GM12878 (cell line): ENCODE data around the gene OLFM1. TPM values are rescaled to one million over a fixed set of nuclear protein-coding genes. Genes with fewer than 3 reads are reported as not detected.

Source experiments
- ATAC-seq: fragments of 200-7000 bp; cut with Tn5 transposase; 3 replicates; pipeline ENCODE4 v1.9.1; 2020; ENCODE audit warnings: mild to moderate bottlenecking, moderate library complexity
- BruUV-seq: library from RNA; stranded (reverse); fragments of 400-500 nt; replicated peaks from 2 replicates; lab custom pipeline; 2021; lab: Mats Ljungman, UMichigan
- CTCF ChIA-PET: fragments of 300-600 bp; sonication (Branson Sonifier 250); formaldehyde crosslinking; extraction: SDS; loops from one replicate; lab custom pipeline; 2021; ENCODE audit warnings: inconsistent platforms; lab: Yijun Ruan, JAX
- POLR2A ChIA-PET: fragments of 350-600 bp; formaldehyde crosslinking; extraction: SDS; loops from one replicate; lab custom pipeline; 2021; ENCODE audit warnings: inconsistent platforms; lab: Charles Lee
- RAD21 ChIA-PET: fragments of 300-600 bp; sonication (Branson Sonifier 250); formaldehyde crosslinking; loops from one replicate; lab custom pipeline; 2023; ENCODE audit warnings: antibody characterized with exemption; ENCODE audit not compliant: unreplicated experiment; lab: Charles Lee
- SMC1A ChIA-PET: fragments of 300-600 bp; sonication (Branson Sonifier 250); formaldehyde crosslinking; loops from one replicate; lab custom pipeline; 2023; ENCODE audit not compliant: unreplicated experiment, uncharacterized antibody; lab: Charles Lee
- DNase-seq: peaks from one replicate; pipeline ENCODE4 v3.0.0-alpha.2; 2011; ENCODE audit warnings: low read depth, low spot score
- FAIRE-seq: peaks from 3 replicates; lab custom pipeline; 2011; peaks lifted over from hg19 to GRCh38; lab: Jason Lieb, UNC
- H2AFZ ChIP-seq: 2 replicates; pipeline ENCODE4 v1.6.0; 2011; ENCODE audit warnings: low read depth, low read length, control low read depth; ENCODE audit not compliant: control insufficient read depth
- H3K27ac ChIP-seq: 2 replicates; pipeline ENCODE4 v1.5.1; 2011; ENCODE audit warnings: control low read depth; ENCODE audit not compliant: control insufficient read depth, insufficient read depth
- H3K27me3 ChIP-seq, 2 experiments: replicated peaks in 1 of 2; 2 replicates each; pipeline versions ENCODE4 v1.6.0 to v1.6.1; 2011; ENCODE audit warnings: low read length in 1 of 2; ENCODE audit not compliant: control insufficient read depth in 2 of 2, insufficient read depth in 2 of 2
- H3K36me3 ChIP-seq, 2 experiments: 2 replicates each; pipeline ENCODE4 v1.5.1; 2011; ENCODE audit warnings: low read length in 1 of 2; ENCODE audit not compliant: control insufficient read depth in 2 of 2, insufficient read depth in 2 of 2
- H3K4me1 ChIP-seq: 2 replicates; pipeline ENCODE4 v1.6.1; 2011; ENCODE audit warnings: mild to moderate bottlenecking, low read length, moderate library complexity, mixed read lengths; ENCODE audit not compliant: control insufficient read depth, insufficient read depth
- H3K4me2 ChIP-seq: 2 replicates; pipeline ENCODE4 v1.6.0; 2011; ENCODE audit warnings: control low read depth; ENCODE audit not compliant: control insufficient read depth, insufficient read depth
- H3K4me3 ChIP-seq: fragments of 200-600 bp; sonication (generic); 2 replicates; pipeline ENCODE4 v1.5.1; 2016
- H3K79me2 ChIP-seq: 2 replicates; pipeline ENCODE4 v1.6.0; 2011; ENCODE audit warnings: low read length; ENCODE audit not compliant: control insufficient read depth, insufficient read depth
- H3K9ac ChIP-seq: 2 replicates; pipeline ENCODE4 v1.8.0; 2011; ENCODE audit warnings: low read length, control low read depth, mixed read lengths; ENCODE audit not compliant: control insufficient read depth, insufficient read depth
- H3K9me3 ChIP-seq: replicated peaks from 3 replicates; pipeline ENCODE4 v1.5.1; 2011; ENCODE audit warnings: mild to moderate bottlenecking, low read length; ENCODE audit not compliant: control insufficient read depth, insufficient read depth
- H4K20me1 ChIP-seq: 2 replicates; pipeline ENCODE4 v1.6.0; 2011; ENCODE audit not compliant: control insufficient read depth, insufficient read depth
- BMI1 ChIP-seq: fragments of 450-650 bp; IDR thresholded peaks from 2 replicates; pipeline ENCODE4 v1.6.1; 2016; ENCODE audit warnings: mild to moderate bottlenecking, moderate library complexity, borderline replicate concordance
- BRCA1 ChIP-seq: IDR thresholded peaks from 2 replicates; pipeline ENCODE4 v1.6.1; 2011; ENCODE audit warnings: low read depth, low read length, improper control_type of control experiment
- CEBPB ChIP-seq, 2 experiments: fragments of 150-350 bp in 1 of 2; IDR thresholded peaks; 2 replicates each; pipeline ENCODE4 v1.6.1; 2012 to 2014; ENCODE audit warnings: low read depth in 2 of 2, low read length in 2 of 2, borderline replicate concordance in 1 of 2, inconsistent platforms in 1 of 2
- MLLT1 ChIP-seq: fragments of 450-650 bp; IDR thresholded peaks from 2 replicates; pipeline ENCODE4 v1.6.1; 2016; ENCODE audit warnings: mild to moderate bottlenecking
- MYC ChIP-seq: IDR thresholded peaks from 2 replicates; pipeline ENCODE4 v1.6.1; 2011; ENCODE audit warnings: mild to moderate bottlenecking, low read length, moderate library complexity, inconsistent platforms; ENCODE audit not compliant: insufficient read depth, insufficient replicate concordance, insufficient read length, severe bottlenecking
- NR2C1 ChIP-seq: fragments of 450-650 bp; IDR thresholded peaks from 2 replicates; pipeline ENCODE4 v1.6.1; 2017; ENCODE audit warnings: antibody characterized with exemption, mild to moderate bottlenecking, moderate library complexity
- NRF1 ChIP-seq: conservative IDR thresholded peaks from 2 replicates; pipeline ENCODE4 v1.6.1; 2011; ENCODE audit warnings: mild to moderate bottlenecking, low read depth, low read length, improper control_type of control experiment
- POLR2A ChIP-seq: IDR thresholded peaks from 2 replicates; pipeline ENCODE4 v1.6.1; 2011; ENCODE audit warnings: low read depth, mild to moderate bottlenecking, low read length
- POLR2AphosphoS2 ChIP-seq: IDR thresholded peaks from 2 replicates; pipeline ENCODE4 v1.6.1; 2011; ENCODE audit warnings: low read depth, mild to moderate bottlenecking, low read length, improper control_type of control experiment, moderate library complexity
- RAD21 ChIP-seq: IDR thresholded peaks from 2 replicates; pipeline ENCODE4 v1.6.1; 2011; ENCODE audit warnings: mild to moderate bottlenecking, low read depth, low read length, moderate library complexity; ENCODE audit not compliant: insufficient read depth
- SMC3 ChIP-seq: IDR thresholded peaks from 2 replicates; pipeline ENCODE4 v1.6.1; 2011; ENCODE audit warnings: low read length, improper control_type of control experiment, borderline replicate concordance
- SRF ChIP-seq, 2 experiments: IDR thresholded peaks; 2 replicates each; pipeline ENCODE4 v1.6.1; 2011; ENCODE audit warnings: low read depth in 2 of 2, low read length in 2 of 2, mild to moderate bottlenecking in 1 of 2, moderate library complexity in 1 of 2
- TBL1XR1 ChIP-seq: IDR thresholded peaks from 2 replicates; pipeline ENCODE4 v1.6.1; 2012; ENCODE audit warnings: low read depth, low read length, improper control_type of control experiment
- ZNF24 ChIP-seq: fragments of 450-650 bp; IDR thresholded peaks from 2 replicates; pipeline ENCODE4 v1.6.1; 2017; ENCODE audit warnings: antibody characterized with exemption, mild to moderate bottlenecking
- WGBS: methylation state at CpG from one replicate; pipeline ENCODE4 v1.1.6; 2016; ENCODE audit warnings: low lambda C conversion rate; ENCODE audit not compliant: insufficient replicate concordance, insufficient coverage; ENCODE audit errors: missing lambda C conversion rate; 5-methylcytosine and 5-hydroxymethylcytosine counted together
- in situ Hi-C: fragments of 300-500 bp; cut with MboI; formaldehyde crosslinking; loops from 9 replicates; pipeline ENCODE4 v1.14.3; 2018; ENCODE audit warnings: mixed read lengths
- intact Hi-C: fragments of 100-400 bp; cut with micrococcal nuclease; formaldehyde crosslinking; loops from one replicate; pipeline ENCODE4 v1.14.2; 2022; ENCODE audit not compliant: unreplicated experiment
- polyA plus RNA-seq, 11 experiments: library from polyadenylated mRNA; depleted of rRNA in 4 of 11; unstranded in 6 of 11; stranded (reverse) in 5 of 11; fragments of >200 nt; fragmentation: Nextera tagmentation in 4 of 11; fragmentation: Illumina TruSeq in 1 of 11; extraction: Ambion mirVana in 4 of 11; extraction: Trizol in 1 of 11; gene quantifications; 1 replicate in 1 of 11; 2 replicates in 10 of 11; pipeline versions ENCODE4 v1.2.1 to v1.2.3, GENCODE V29; 2011 to 2016; ENCODE audit warnings: inconsistent platforms in 2 of 11, missing spikeins in 2 of 11, low read depth in 1 of 11
- total RNA-seq, 4 experiments: library from RNA; depleted of rRNA in 3 of 4; stranded (reverse); fragments of >200 nt in 3 of 4; fragmentation: Illumina TruSeq in 1 of 4; extraction: Trizol in 1 of 4; gene quantifications; 2 replicates each; pipeline versions ENCODE4 v1.2.1 to v1.2.3, GENCODE V29; 2013 to 2021

Gene OLFM1
- total and polyA plus RNA-seq, 10 of the 15 experiments (the other 5 are each of a cell fraction or from before 2014, with no cell fraction given), result not detected

- 53% methylated on average over 9 of the region's 9 CpGs for WGBS
- in situ Hi-C loops (no loop called here), intact Hi-C loops (no loop called here)
- H3K36me3 ChIP-seq, result no peaks in the 10 kb centered on the region
- SMC1A ChIA-PET, result no interaction called here
- RAD21 ChIA-PET, result no interaction called here
- no peak overlapping the region for H3K27ac ChIP-seq
- H3K4me3 ChIP-seq, result no peak overlapping the region
- H3K27me3 ChIP-seq, result no peaks in the 10 kb centered on the region; a peak in 2 of 4 replicates
- H4K20me1 ChIP-seq, result no peaks in the 10 kb centered on the region
- ATAC-seq (no peak), FAIRE-seq (no peak), DNase-seq (no peak)
- no peaks in the 10 kb centered on the region for H3K79me2 ChIP-seq
- no peak for TF ChIP-seq NR2C1
- TF ChIP-seq SMC3, result no peak
- no peak for TF ChIP-seq BMI1
- no TSS peak for BruUV-seq
- no peak overlapping the region for H2AFZ ChIP-seq
- no peaks in the 10 kb centered on the region for H3K4me1 ChIP-seq
- no peaks in the 10 kb centered on the region; the same call in 2 of the 3 replicates for H3K9me3 ChIP-seq
- H3K9ac ChIP-seq, result no peak overlapping the region
- CTCF ChIA-PET, result no interaction called here
- POLR2A ChIA-PET, result no interaction called here
- H3K4me2 ChIP-seq, result no peak overlapping the region
Measured at GRCh38 chr9:135116881-135117280, 29.4 kb downstream of the OLFM1 start.

GRCh38 chr9:135117281-135117680, 29.8 kb downstream of the OLFM1 start:
- ChIA-PET RAD21 (no interaction called here), SMC1A (no interaction called here), CTCF (no interaction called here), POLR2A (no interaction called here)
- Histone ChIP-seq H3K4me2 (no peak overlapping the region), H3K27ac (no peak overlapping the region), H3K4me3 (no peak overlapping the region), H3K79me2 (no peaks in the 10 kb centered on the region), H3K9ac (no peak overlapping the region), H3K36me3 (no peaks in the 10 kb centered on the region), H3K4me1 (no peaks in the 10 kb centered on the region), H3K9me3 (no peaks in the 10 kb centered on the region; the same call in 2 of the 3 replicates), H4K20me1 (no peaks in the 10 kb centered on the region), H3K27me3 (no peaks in the 10 kb centered on the region; a peak in 2 of 4 replicates), H2AFZ (no peak overlapping the region)
- in situ Hi-C loops, result no loop called here
- no TSS peak for BruUV-seq
- no peak for ATAC-seq
- DNase-seq, result no peak
- 26% methylated on average over 12 of the region's 12 CpGs for WGBS
- intact Hi-C loops, result no loop called here
- no peak for FAIRE-seq
- TF ChIP-seq POLR2AphosphoS2 (no peak), ZNF24 (no peak), RAD21 (no peak), BRCA1 (no peak), MYC (no peak), POLR2A (no peak), NRF1 (no peak), CEBPB (IDR thresholded peaks at IDR 0.05; ENCODE audit: borderline replicate concordance in 1 of 2, low read depth in 2 of 2, low read length in 2 of 2) (no peak), SRF (IDR thresholded peaks at IDR 0.05; ENCODE audit: low read depth in 2 of 2, low read length in 2 of 2) (no peak), MLLT1 (no peak), TBL1XR1 (no peak)
